VCaP (cell line): Measurements from ENCODE around the gene P2RX5.

ENCODE experiments used
- H3K27ac ChIP-seq: fragments of 450-650 bp; 2 replicates; pipeline ENCODE4 v1.5.1; 2017
- TF ChIP-seq, protein P1 (sequence below): fragments of 450-650 bp; conservative IDR thresholded peaks from 2 replicates; pipeline ENCODE4 v1.5.1; 2017; ENCODE audit warnings: mild to moderate bottlenecking, moderate library complexity

Gene P2RX5, protein sequence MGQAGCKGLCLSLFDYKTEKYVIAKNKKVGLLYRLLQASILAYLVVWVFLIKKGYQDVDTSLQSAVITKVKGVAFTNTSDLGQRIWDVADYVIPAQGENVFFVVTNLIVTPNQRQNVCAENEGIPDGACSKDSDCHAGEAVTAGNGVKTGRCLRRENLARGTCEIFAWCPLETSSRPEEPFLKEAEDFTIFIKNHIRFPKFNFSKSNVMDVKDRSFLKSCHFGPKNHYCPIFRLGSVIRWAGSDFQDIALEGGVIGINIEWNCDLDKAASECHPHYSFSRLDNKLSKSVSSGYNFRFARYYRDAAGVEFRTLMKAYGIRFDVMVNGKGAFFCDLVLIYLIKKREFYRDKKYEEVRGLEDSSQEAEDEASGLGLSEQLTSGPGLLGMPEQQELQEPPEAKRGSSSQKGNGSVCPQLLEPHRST

DNA sequence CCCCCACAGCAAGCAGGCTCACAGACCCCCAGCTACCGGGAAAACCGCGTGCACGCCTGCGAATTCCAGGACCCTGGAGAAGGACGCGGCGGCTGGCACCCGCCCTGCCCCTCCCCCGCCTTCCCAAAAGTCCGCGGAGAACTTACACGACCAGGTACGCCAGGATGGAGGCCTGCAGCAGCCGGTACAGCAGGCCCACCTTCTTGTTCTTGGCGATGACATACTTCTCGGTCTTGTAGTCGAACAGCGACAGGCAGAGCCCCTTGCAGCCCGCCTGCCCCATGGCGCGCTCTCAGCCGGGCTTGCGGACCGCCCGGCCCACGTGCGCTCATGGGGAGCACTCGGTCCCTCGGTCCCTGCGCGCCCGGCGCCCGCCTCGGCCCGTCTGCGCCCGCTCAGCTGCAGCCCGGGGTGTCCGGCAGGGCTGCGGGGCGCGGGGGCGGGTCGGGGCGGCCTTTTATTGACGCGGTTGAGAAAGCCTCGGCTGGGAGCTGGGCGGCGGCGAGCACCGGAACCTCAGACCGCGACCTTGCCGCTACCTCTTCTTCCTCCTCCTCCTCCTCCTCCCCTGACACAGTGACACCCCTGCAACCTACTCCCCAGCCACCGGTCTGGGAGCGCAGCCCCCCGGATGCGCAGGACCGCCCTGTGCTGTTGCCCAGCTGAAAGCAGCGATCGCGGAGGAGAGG is at the start of gene P2RX5:
P2RX5 (minus strand) TSS at position 433 of the 689 bp plus-strand sequence; CDS start at position 283, 150 bp downstream.
- TF ChIP-seq, protein P1, sequence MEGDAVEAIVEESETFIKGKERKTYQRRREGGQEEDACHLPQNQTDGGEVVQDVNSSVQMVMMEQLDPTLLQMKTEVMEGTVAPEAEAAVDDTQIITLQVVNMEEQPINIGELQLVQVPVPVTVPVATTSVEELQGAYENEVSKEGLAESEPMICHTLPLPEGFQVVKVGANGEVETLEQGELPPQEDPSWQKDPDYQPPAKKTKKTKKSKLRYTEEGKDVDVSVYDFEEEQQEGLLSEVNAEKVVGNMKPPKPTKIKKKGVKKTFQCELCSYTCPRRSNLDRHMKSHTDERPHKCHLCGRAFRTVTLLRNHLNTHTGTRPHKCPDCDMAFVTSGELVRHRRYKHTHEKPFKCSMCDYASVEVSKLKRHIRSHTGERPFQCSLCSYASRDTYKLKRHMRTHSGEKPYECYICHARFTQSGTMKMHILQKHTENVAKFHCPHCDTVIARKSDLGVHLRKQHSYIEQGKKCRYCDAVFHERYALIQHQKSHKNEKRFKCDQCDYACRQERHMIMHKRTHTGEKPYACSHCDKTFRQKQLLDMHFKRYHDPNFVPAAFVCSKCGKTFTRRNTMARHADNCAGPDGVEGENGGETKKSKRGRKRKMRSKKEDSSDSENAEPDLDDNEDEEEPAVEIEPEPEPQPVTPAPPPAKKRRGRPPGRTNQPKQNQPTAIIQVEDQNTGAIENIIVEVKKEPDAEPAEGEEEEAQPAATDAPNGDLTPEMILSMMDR: no peak
- H3K27ac ChIP-seq: peak within 1 kb of the TSS; percentile 91

DNA sequence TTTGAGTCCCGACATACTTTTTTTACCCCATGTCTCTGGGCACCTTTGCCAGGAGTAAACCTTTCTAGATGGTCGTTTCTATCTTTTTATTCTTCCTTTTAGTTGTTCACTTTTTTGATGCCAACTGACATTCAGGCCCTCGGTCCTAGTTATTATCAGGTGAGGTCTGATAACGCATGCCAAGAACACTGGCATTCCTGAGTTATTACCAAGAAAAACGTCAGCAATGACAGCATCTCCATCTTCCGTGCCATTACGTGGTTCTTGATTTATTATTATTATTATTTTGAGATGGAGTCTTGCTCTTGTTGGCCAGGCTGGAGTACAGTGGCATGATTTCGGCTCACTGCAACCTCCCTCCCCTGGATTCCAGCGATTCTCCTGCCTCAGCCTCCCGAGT is 49.1 kb upstream of the P2RX5 start:
- no peak overlapping the region for H3K27ac ChIP-seq
- TF ChIP-seq, protein P1: no peak

DNA sequence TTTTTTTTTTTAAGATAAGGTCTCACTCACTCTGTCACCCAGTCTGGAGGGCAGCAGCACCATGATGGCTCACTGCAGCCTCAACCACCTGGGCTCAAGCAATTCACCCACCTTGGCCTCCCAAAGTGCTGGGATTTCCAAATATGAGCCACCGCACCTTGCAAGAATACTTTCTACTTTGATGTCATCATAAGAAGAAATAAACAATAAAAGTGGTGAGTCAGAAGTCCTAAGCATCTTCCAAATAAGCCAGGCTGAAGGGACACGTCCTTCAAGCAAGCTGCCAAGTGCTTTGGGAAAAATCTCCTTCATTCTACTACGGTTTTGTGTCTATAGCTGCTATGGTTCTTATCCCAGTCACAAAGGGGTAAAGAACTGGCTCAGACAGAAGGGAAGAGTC is 48.1 kb upstream of the P2RX5 start:
- TF ChIP-seq, protein P1: no peak
- no peak overlapping the region for H3K27ac ChIP-seq

DNA sequence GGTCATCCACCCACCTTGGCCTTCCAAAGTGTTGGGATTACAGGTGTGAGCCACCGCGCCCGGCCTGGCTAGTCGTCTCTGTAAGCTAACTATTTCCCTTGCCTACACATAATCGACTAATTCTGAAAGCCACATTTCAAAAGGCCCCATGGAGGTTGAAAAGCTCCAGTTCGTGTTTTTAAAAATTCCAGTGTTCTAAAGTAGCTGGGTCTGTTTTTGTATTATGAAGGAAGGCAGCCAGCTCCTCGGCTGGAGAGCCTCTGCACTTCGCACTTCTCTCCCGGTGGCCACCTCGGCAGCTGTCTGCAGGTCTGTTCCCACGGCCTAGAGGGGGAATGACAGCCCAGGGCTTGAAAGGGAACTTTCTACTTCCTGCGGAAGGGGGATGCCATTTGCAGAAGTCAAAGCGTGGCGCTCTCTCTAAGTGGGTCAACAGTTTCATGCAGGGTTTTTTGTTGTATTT is 44.7 kb upstream of the P2RX5 start:
- no peak overlapping the region for H3K27ac ChIP-seq
- TF ChIP-seq, protein P1: no peak

DNA sequence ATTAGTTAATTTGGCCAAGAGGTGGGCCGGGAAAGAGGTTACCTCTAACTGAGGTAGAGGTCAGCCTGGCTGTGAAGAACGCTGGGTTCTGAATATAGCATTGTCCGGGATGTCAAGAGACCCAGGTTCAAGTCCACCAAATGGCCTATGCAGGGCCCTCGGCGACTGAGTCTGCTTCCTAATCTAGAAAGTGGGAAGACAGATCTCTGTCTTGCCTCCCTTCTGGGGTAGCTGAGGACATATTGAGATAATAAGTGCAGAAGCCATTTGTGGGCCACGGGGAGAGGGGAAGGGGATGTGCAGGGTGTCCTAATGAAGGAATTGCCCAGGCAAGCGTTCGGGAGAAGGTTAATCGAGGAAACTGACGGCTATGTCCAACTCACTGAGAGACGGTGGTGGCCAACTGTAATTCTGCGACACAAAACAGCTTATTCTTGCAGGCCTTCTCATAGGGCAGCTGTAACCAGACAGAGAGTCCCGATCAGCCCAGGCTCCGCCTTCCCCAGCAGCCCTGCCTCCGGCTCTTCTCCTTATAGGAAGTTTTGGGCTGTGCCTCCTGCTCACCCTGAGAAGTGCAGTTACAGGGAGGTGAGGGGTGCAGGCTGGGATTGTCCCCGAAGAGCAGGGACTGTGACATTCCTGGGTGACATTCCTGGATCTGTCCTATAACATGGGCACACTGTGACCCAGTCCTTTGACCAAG is 43.6 kb upstream of the P2RX5 start:
- TF ChIP-seq, protein P1: no peak
- peak overlapping the region; percentile 48 for H3K27ac ChIP-seq

DNA sequence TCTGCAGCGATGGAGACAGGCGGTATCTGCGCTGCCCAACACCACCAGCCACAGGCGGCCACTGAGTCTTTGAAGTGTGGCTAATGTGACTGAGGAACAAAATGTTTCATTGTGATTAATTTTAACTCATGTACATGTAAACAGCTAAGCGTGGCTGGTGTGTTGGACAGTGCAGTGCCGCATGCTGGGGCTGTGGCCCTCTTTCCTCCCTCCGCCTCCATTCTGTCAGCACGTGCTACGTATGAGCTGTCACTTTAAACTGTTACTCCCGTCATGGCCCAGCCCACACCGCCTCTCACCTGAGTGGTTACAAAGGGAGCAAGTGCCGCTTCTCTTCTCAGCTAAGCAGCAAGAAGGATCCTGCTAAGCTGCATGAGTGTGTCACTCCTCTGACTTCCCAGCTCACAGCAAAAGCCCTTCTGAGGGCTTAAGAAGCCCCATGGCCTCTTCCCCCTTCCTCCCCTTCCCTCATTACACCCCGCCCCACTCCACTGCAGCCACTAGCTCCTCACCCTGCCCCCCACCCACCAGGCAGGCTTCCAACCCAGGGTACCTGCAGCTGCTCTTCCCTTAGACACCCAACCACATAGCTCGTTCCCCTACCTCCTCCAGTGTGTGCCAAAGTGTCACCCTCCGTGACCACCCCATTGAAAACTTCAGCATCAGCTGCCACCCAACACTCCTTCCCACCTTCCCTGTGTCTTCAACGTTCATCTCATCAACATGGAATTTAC is 42.8 kb upstream of the P2RX5 start:
- TF ChIP-seq, protein P1: no peak
- H3K27ac ChIP-seq: peak overlapping the region; percentile 48
